Liver (tissue), 9 donors: ENCODE data around the gene RPL10. TPM values are rescaled to one million over a fixed set of nuclear protein-coding genes. Genes with fewer than 3 reads are reported as not detected.

ENCODE experiments used
- DNase-seq: peaks from one replicate; pipeline ENCODE4 v3.0.0-alpha.2; 2017; ENCODE audit warnings: low spot score
- H3K27ac ChIP-seq, 2 donors: one replicate each; pipeline ENCODE4 v1.7.0; 2013; ENCODE audit warnings: inconsistent platforms in 2 of 2, low read length in 2 of 2, control low read depth in 1 of 2, low read depth in 1 of 2, mild to moderate bottlenecking in 1 of 2
- H3K27me3 ChIP-seq, 4 donors: one replicate each; pipeline versions ENCODE4 v1.6.1 to v1.7.0; 2013; ENCODE audit warnings: low read length in 3 of 4, inconsistent platforms in 1 of 4, mild to moderate bottlenecking in 1 of 4, moderate library complexity in 1 of 4; ENCODE audit not compliant: control insufficient read depth in 4 of 4, insufficient read depth in 4 of 4
- H3K36me3 ChIP-seq, 4 donors: one replicate each; pipeline versions ENCODE4 v1.6.1 to v1.7.0; 2013; ENCODE audit warnings: low read length in 3 of 4, mild to moderate bottlenecking in 3 of 4, low read depth in 1 of 4, moderate library complexity in 1 of 4; ENCODE audit not compliant: control insufficient read depth in 4 of 4, insufficient read depth in 3 of 4
- H3K4me1 ChIP-seq, 4 donors: one replicate each; pipeline versions ENCODE4 v1.6.1 to v1.7.0; 2013; ENCODE audit warnings: low read length in 3 of 4, mild to moderate bottlenecking in 3 of 4, moderate library complexity in 1 of 4; ENCODE audit not compliant: control insufficient read depth in 4 of 4, insufficient read depth in 4 of 4
- H3K4me3 ChIP-seq, 3 donors: one replicate each; pipeline versions ENCODE4 v1.6.1 to v1.7.0; 2013; ENCODE audit warnings: low read length in 3 of 3, control low read depth in 1 of 3, low read depth in 1 of 3, mild to moderate bottlenecking in 1 of 3
- H3K9ac ChIP-seq, 2 donors: one replicate each; pipeline ENCODE4 v1.7.0; 2013; ENCODE audit warnings: low read length in 2 of 2, mild to moderate bottlenecking in 2 of 2, moderate library complexity in 2 of 2, control low read depth in 1 of 2, low read depth in 1 of 2
- H3K9me3 ChIP-seq, 4 donors: one replicate each; pipeline versions ENCODE4 v1.6.1 to v1.7.0; 2013; ENCODE audit warnings: low read length in 3 of 4; ENCODE audit not compliant: control insufficient read depth in 4 of 4
- ATF3 ChIP-seq: IDR thresholded peaks from 2 replicates; pipeline ENCODE4 v1.6.1; 2016; ENCODE audit warnings: antibody characterized with exemption
- CTCF ChIP-seq: fragments of 150-350 bp; IDR thresholded peaks from 2 replicates; pipeline ENCODE4 v1.5.1; 2017; ENCODE audit warnings: improper control_type of control experiment, low read depth, low read length; ENCODE audit not compliant: missing input control
- FOXA1 ChIP-seq: IDR thresholded peaks from 2 replicates; pipeline ENCODE4 v1.6.1; 2016; ENCODE audit warnings: antibody characterized with exemption
- GABPA ChIP-seq, 2 donors: IDR thresholded peaks in 1 of 2; conservative IDR thresholded peaks in 1 of 2; 2 replicates each; pipeline ENCODE4 v1.6.1; 2016; ENCODE audit warnings: antibody characterized with exemption in 2 of 2, mild to moderate bottlenecking in 1 of 2, moderate library complexity in 1 of 2
- HNF4A ChIP-seq, 2 donors: conservative IDR thresholded peaks; 2 replicates each; pipeline ENCODE4 v1.6.1; 2016; ENCODE audit warnings: antibody characterized with exemption in 2 of 2, mild to moderate bottlenecking in 2 of 2
- HNF4G ChIP-seq: IDR thresholded peaks from 2 replicates; pipeline ENCODE4 v1.6.1; 2016; ENCODE audit warnings: antibody characterized with exemption
- MAX ChIP-seq: IDR thresholded peaks from 2 replicates; pipeline ENCODE4 v1.6.1; 2016; ENCODE audit warnings: antibody characterized with exemption
- NR2F2 ChIP-seq: IDR thresholded peaks from 2 replicates; pipeline ENCODE4 v1.6.1; 2016; ENCODE audit warnings: antibody characterized with exemption
- RAD21 ChIP-seq, 2 donors: IDR thresholded peaks; 2 replicates each; pipeline ENCODE4 v1.6.1; 2016; ENCODE audit warnings: antibody characterized with exemption in 2 of 2, mild to moderate bottlenecking in 2 of 2
- RXRA ChIP-seq, 2 donors: IDR thresholded peaks; 2 replicates each; pipeline ENCODE4 v1.6.1; 2017 to 2018; ENCODE audit warnings: antibody characterized with exemption in 2 of 2, mild to moderate bottlenecking in 1 of 2
- SP1 ChIP-seq: IDR thresholded peaks from 2 replicates; pipeline ENCODE4 v1.6.1; 2018; ENCODE audit warnings: antibody characterized with exemption, mild to moderate bottlenecking
- TAF1 ChIP-seq: conservative IDR thresholded peaks from 2 replicates; pipeline ENCODE4 v1.6.1; 2016; ENCODE audit warnings: antibody characterized with exemption, mild to moderate bottlenecking
- YY1 ChIP-seq: IDR thresholded peaks from 2 replicates; pipeline ENCODE4 v1.6.1; 2016; ENCODE audit warnings: antibody characterized with exemption, mild to moderate bottlenecking
- ZBTB33 ChIP-seq: IDR thresholded peaks from 2 replicates; pipeline ENCODE4 v1.6.1; 2016; ENCODE audit warnings: antibody characterized with exemption
- WGBS: extraction: QIAGEN DNeasy Blood & Tissue Kit; methylation state at CpG from one replicate; pipeline ENCODE4 v1.1.7; 2013; 5-methylcytosine and 5-hydroxymethylcytosine counted together
- polyA plus RNA-seq, 2 donors: library from polyadenylated mRNA; stranded (reverse) in 1 of 2; unstranded in 1 of 2; fragments of 200-250 nt in 1 of 2; fragments of >200 nt in 1 of 2; fragmentation: Nextera tagmentation in 1 of 2; extraction: Ambion mirVana in 1 of 2; gene quantifications; one replicate each; pipeline versions ENCODE4 v1.2.1 to v1.2.3, GENCODE V29; 2013 to 2015
- total RNA-seq, 2 donors: library from RNA; depleted of rRNA; stranded (reverse); fragments of >200 nt; gene quantifications; one replicate each; pipeline ENCODE4 v1.2.3, GENCODE V29; 2014
- donor health status: healthy.
- donor health status: healthy.
- donor health status: healthy.
- donor health status: healthy.
- donor health status: healthy.

The RPL10 gene
- total and polyA plus RNA-seq, 4 donors, result 446 to 1,644 (median 1,423) TPM

- H3K36me3 ChIP-seq, result peaks cover 0 to 10% (median 2%) of the 10 kb centered on the region in 4 donors
Observed at GRCh38 chrX:154439841-154440240, 41.7 kb downstream of the RPL10 start.

GRCh38 chrX:154440623-154441357 lies 42.6 kb downstream of the RPL10 start:
- Histone ChIP-seq H3K4me3 (no peak overlapping the region), H3K27ac (no peak overlapping the region), H3K9ac (no peak overlapping the region), H3K27me3 (no peaks in the 10 kb centered on the region), H3K9me3 (no peaks in the 10 kb centered on the region), H3K4me1 (peaks cover 14 to 30% (median 22%) of the 10 kb centered on the region in 4 donors), H3K36me3 (peaks cover 0 to 7% (median 2%) of the 10 kb centered on the region in 4 donors)
- 92% methylated on average over 17 of the region's 17 CpGs for WGBS
- no peak for TF ChIP-seq YY1
- TF ChIP-seq TAF1, result no peak
- no peak for TF ChIP-seq RXRA (IDR thresholded peaks at IDR 0.05)
- no peak for TF ChIP-seq FOXA1
- no peak for TF ChIP-seq GABPA (IDR thresholded peaks at IDR 0.05 in 1 of 2, conservative IDR thresholded peaks at IDR 0.05 in 1 of 2)
- no peak for TF ChIP-seq HNF4G
- no peak for TF ChIP-seq ATF3
- no peak for TF ChIP-seq RAD21 (IDR thresholded peaks at IDR 0.05)
- TF ChIP-seq ZBTB33, result no peak
- no peak for TF ChIP-seq NR2F2
- no peak for TF ChIP-seq CTCF
- DNase-seq, result no peak

More at GRCh38 chrX:154439841-154440240, 41.7 kb downstream of the RPL10 start:
- Histone ChIP-seq H3K9me3 (no peaks in the 10 kb centered on the region), H3K27ac (peak overlapping the region in 1 of 2 donors; percentile 67), H3K9ac (no peak overlapping the region), H3K4me3 (no peak overlapping the region), H3K4me1 (peaks cover 10 to 27% (median 17%) of the 10 kb centered on the region in 4 donors), H3K27me3 (no peaks in the 10 kb centered on the region)
- no peak for DNase-seq
- 42% methylated on average over 18 of the region's 18 CpGs for WGBS
- TF ChIP-seq SP1 (peak; percentile 52), GABPA (IDR thresholded peaks at IDR 0.05 in 1 of 2, conservative IDR thresholded peaks at IDR 0.05 in 1 of 2) (peak; percentile 67 to 84), HNF4A (conservative IDR thresholded peaks at IDR 0.05) (no peak), RXRA (IDR thresholded peaks at IDR 0.05) (peak; percentile 88 to 92), MAX (no peak), NR2F2 (peak; percentile 55)
